ENCODE data around the gene SCD5.

SCD5 gene

DNA sequence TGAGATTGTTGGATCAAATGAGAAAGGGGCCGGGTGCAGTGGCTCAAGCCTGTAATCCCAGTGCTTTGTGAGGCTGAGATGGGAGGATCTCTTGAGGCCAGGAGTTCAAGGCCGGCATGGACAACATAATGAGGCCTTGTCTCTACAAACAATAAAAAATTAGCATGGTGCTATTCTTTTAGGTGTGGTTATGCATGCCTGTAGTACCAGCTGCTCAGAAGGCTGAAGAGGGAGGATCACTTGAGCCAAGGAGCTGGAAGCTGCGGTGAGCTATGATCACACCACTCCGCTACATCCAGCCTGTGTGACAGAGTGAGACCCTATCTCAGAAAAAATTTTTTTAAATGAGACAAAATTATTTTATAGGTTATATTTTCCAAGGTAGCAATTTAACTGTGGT is 187.1 kb downstream of the SCD5 start:
- FAIRE-seq = no peak
- DNase-seq (ENCODE audit: extremely low spot score, insufficient read length, low read depth) = no peak

- no peak for FAIRE-seq
- no peak for DNase-seq (ENCODE audit: extremely low spot score, insufficient read length, low read depth)
Measured at GRCh38 chr4:82610041-82610440, 188.6 kb downstream of the SCD5 start.

DNA sequence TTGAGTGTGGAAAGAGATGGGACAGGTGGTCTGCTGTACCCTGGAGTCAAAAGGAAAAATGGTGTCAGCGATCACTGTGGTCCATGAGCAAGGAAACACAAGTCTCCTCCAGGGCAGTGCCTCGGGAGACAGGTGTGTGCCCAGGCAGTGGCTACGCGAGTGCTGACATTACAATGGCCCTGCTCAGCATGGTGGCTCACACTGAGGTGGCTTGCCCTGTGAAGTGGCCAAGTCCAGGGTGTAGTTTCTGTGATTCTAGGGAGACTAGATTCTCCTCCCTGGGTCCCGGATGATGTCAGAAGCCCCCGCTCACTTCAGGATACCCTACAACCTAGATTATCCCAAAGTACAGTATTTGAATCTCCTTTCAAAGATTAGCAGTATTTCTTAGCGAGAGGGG is 192.0 kb downstream of the SCD5 start:
- FAIRE-seq = no peak
- no peak for DNase-seq (ENCODE audit: extremely low spot score, insufficient read length, low read depth)

DNA sequence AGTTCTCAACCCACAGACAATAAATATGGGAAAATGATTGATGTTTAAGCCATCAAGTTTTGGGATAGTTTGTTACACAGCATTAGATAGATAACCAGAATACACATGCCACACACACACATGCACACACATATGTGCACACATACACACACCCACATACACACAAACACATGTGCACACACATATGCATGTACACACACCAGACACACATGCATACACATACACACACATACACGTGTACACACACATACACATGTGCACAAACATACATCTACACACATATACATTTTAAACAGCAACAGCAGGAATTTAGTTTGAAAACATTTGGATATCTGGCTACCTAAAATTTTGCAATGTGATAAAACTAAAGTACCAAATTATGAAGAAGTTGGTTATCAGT is 194.1 kb downstream of the SCD5 start:
- DNase-seq (ENCODE audit: extremely low spot score, insufficient read length, low read depth) (no peak), FAIRE-seq (no peak)

DNA sequence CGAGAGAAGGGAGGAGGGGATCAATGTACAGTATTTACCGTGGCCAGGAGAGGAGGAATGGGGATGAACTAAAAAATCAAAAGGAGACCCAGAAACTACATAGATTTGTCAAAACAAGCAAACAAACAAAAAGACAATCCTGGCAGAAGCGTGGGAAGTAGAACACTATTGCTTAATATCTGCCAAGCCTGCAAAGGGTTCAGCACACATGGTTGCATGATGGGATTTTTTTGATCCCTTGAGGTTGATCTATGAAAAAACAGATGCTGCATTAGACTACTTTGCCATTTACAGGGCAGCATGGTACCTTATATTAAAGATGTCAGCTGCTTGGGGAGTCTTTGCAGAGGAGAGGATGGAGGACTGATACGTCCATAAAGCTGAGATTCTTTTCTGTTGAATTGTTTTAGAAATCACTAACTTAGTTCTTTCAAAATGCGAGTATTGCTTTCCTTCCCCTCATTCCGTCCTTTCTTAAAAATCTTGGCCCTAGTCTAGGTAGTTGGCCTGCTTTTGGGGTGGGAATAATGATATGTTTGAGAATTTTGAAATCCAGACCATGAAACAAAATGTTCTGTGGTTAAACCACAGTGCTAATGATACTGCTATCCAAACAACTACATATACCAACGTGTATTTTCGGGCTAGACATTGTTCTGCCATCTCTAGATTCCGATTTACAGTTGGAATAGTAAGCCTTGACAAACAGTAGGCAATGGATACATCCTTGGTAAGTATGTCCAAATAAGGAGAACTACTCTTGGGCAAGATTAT is 197.2 kb downstream of the SCD5 start:
- FAIRE-seq = no peak
- DNase-seq (ENCODE audit: extremely low spot score, insufficient read length, low read depth) = no peak

GRCh38 chr4:82599336-82599735 is 199.3 kb downstream of the SCD5 start:
- DNase-seq (ENCODE audit: extremely low spot score, insufficient read length, low read depth) (no peak), FAIRE-seq (no peak)

GRCh38 chr4:82594456-82594855 is 204.1 kb downstream of the SCD5 start:
- FAIRE-seq (no peak), DNase-seq (ENCODE audit: extremely low spot score, insufficient read length, low read depth) (no peak)

GRCh38 chr4:82593411-82593810 is 205.2 kb downstream of the SCD5 start:
- FAIRE-seq = no peak
- no peak for DNase-seq (ENCODE audit: extremely low spot score, insufficient read length, low read depth)

DNA sequence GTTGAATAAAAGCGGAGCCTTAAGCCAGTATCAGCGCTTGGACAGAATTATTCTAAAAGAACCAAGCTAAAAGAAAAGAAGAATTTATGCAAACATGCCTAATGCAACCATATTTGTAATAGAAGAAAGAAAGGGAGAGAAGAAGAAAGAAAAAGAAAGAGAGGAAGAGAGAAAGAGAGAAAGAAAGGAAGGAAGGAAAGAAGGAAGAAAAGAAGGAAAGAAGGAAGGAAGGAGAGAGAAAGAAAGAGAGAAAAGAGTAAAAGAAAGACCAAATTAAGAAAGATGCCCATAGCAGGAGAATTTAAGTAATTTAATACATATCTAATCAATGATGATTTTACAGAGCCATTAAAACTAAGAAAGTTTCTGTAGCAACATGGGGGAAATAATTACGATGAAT is 206.0 kb downstream of the SCD5 start:
- FAIRE-seq = no peak
- no peak for DNase-seq (ENCODE audit: extremely low spot score, insufficient read length, low read depth)

DNA sequence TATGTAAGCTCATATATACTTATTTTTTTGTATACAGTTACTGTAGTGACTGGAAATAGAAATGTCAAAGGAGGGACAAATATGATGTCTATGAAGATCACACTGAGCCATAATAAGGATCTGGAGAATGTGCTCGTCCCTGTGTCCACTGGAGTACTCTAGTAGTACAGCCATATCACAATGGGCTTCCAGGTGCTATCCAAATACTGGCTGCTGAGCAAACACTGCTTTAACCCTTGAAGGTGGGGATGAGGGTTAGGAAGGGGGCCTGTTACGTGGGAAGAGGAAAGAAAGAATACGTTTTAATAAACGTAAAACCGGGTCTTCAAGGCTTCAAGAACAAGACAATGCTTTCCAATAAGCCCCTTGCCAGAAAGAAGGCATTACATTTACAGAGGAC is 207.0 kb downstream of the SCD5 start:
- DNase-seq (ENCODE audit: extremely low spot score, insufficient read length, low read depth) = no peak
- FAIRE-seq = no peak

GRCh38 chr4:82589756-82590155 is 208.8 kb downstream of the SCD5 start:
- FAIRE-seq = no peak
- DNase-seq (ENCODE audit: extremely low spot score, insufficient read length, low read depth) = no peak

DNA sequence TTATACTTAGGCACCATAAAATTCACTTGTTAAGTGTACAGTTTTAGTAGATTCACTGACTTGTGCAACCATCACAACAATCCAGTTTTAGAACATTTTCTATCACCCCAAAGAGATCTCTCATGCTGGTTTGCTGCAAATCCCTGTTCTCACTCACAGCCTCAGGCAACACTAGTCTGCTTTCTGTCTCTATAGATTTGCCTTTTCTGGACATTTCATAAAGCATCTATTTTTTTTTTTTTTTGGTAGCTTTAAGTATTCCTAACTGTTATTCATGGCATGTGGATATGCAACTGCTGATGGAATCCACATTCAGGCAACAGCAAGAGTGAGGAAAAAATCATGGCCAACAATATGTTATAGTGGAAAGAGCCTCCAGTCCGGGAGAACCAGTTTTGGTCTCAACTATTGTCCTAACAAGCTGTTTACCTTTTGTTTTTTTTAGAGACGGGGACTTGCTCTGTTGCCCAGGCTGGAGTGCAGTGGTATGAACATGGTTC is 209.8 kb downstream of the SCD5 start:
- no peak for FAIRE-seq
- DNase-seq (ENCODE audit: extremely low spot score, insufficient read length, low read depth) = no peak

- DNase-seq (ENCODE audit: extremely low spot score, insufficient read length, low read depth) (no peak), FAIRE-seq (no peak)
Measured at GRCh38 chr4:82587826-82588540, 210.6 kb downstream of the SCD5 start.

GRCh38 chr4:82585690-82586435 is 212.7 kb downstream of the SCD5 start:
- DNase-seq (ENCODE audit: extremely low spot score, insufficient read length, low read depth) = no peak
- no peak for FAIRE-seq

- DNase-seq (ENCODE audit: extremely low spot score, insufficient read length, low read depth) (no peak), FAIRE-seq (no peak)
Measured at GRCh38 chr4:82584931-82585330, 213.7 kb downstream of the SCD5 start.

GRCh38 chr4:82583897-82584587 is 214.6 kb downstream of the SCD5 start:
- FAIRE-seq = no peak
- DNase-seq (ENCODE audit: extremely low spot score, insufficient read length, low read depth) = no peak

DNA sequence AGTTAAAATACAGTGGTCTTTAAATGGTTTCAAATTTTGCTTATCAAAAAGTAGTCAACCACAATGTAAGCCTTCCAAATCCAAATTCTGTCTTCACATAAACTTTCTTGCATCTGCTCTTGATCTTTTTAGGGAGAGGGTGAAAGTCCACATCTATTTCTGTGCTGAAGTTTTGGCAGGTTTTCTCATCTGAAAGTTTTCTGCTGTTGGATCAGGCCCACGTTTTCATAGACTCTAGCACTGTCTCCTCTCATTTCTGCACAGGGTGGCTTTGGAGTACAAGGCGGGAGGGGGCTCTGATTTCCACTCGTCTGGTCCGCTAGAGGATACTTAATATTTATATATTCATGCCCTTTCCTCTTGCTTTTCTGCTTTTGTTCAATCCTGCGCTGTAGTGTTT is 218.7 kb downstream of the SCD5 start:
- FAIRE-seq = no peak

More for the DNA sequence above, 218.7 kb downstream of the SCD5 start:
- DNase-seq (ENCODE audit: extremely low spot score, insufficient read length, low read depth) = no peak
